Midbrain (tissue), 1 donor: ENCODE measurements around the gene CACNA2D1.
"Not testable (repeated sequence)": the region's sequence is repeated elsewhere in the genome, so short reads cannot be mapped to it uniquely, and the experiment has no call there.

Experiments
- DNase-seq: peaks from one replicate; lab custom pipeline; 2025; lab: John Stamatoyannopoulos, UW

Gene CACNA2D1

DNA sequence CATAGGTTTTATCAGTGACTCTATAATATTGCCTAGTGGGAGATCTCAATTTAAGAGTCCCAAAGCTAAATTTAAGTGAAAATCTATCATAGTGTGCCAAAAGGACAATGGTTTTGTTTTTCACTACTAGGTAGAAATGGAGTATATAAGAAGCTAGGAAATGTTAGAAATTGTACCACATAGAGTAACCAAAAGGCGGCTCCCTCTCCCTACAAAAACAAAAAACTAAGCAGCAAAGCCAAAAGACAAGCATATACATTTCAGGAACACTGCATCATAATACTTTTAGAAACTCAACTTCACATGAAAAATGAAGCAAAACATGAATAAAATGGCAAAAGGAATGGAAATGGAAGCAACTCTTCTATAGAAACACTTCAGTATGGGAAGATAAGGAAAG lies 271.6 kb downstream of the CACNA2D1 start:
- no peak for DNase-seq

GRCh38 chr7:82167558-82168314 lies 275.8 kb downstream of the CACNA2D1 start:
- no peak for DNase-seq

- peak; percentile 66 for DNase-seq
Measured at GRCh38 chr7:82166260-82167015, 277.1 kb downstream of the CACNA2D1 start.

DNA sequence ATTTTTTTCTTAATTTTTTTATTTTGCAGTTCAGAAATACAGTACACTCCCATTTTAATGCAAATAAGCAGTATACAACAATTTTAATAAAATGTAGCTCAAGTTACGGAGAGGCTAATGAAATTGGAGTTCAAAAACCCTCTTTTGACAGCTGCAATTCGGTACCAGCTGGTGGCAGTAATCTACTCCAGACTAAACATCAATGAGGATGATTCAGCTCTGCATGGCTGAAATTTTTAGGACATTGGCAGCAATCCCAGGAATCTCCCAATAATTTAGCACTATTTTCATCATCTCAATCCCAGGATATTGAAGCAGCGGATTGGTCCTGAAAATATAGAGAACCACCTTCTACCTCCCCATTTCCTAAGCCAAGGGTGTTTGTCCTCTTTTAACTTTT lies 278.8 kb downstream of the CACNA2D1 start:
- DNase-seq = peak; percentile 66

- no peak for DNase-seq
Measured at GRCh38 chr7:82164410-82164809, 279.2 kb downstream of the CACNA2D1 start.

DNA sequence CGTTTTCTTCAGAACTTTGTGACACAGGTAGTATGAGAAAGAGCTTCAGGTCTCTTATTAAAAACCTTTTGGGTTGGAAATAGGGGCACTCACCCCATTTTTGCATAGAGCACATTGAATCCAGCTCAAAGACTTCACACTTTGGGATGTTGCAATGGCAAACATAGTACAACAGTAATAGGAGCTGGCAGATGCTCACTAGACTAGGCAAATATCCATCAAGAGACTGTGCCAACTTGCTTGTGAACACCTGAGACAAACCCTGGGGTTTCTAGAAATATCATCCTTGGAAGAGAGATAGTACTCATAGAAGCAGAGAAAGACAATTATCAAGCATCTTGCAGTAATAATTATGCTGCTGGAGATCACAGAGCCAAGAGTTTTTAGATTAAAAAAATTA lies 280.0 kb downstream of the CACNA2D1 start:
- no peak for DNase-seq

DNA sequence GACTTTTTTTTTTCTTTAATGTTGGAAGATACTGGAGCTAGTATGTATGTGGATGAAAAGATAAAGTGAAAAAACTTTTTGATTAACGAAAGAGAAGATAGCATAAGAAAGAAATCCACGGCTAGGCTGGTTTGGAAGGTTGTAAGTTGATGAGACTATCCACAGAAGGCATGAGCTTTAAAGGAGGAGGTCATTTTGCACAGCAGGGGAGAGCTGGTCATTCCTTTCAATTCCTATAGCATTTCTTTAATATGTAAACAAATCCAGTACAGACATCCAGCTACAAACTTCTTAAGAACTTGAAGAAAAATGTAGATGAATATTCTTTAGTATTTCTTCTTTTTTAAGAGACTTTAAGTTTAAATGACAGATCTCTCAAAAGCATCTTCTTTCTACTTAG lies 281.3 kb downstream of the CACNA2D1 start:
- DNase-seq = no peak

GRCh38 chr7:82158327-82158726 lies 285.2 kb downstream of the CACNA2D1 start:
- DNase-seq = no peak

GRCh38 chr7:82156893-82157292 lies 286.7 kb downstream of the CACNA2D1 start:
- no peak for DNase-seq

DNA sequence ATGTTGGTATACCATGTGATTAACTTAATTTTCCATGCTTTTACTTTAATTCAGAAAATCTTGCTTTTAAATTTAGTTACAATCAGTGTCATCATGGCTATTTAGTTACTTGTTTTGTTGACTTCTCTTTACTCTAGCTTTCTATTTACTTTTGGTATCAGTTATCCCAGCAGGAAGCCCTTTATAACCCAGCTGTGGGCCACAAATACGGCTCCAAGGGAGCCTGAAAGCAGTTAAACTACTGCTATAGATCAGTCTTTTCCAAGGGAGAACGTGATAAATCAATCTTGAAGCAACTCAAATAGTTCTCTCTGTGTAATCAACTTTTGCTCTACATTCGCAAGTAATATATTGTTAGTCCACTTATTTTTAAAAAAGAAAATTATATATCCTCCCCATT lies 287.4 kb downstream of the CACNA2D1 start:
- no peak for DNase-seq

- DNase-seq = no peak
Measured at GRCh38 chr7:82154728-82155127, 288.8 kb downstream of the CACNA2D1 start.

GRCh38 chr7:82153776-82154175 lies 289.8 kb downstream of the CACNA2D1 start:
- no peak for DNase-seq

DNA sequence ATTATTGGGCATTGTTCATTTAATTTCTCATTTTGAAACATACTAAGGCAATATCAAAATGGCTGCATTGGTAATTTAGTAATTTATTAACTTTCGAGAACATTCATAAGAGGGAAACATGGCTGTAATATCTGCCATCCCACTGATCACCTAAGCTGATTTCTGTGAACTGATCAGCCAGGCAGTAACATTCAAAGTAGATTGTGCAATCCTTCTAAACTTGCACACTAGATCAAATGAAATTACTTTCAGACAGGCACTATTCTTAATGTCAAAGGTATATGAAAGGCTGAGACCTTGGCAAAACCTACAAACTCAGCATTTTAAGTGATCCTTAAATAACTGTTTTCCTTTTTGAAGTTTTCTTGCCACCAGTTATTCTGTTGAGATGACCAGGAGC lies 290.7 kb downstream of the CACNA2D1 start:
- DNase-seq = no peak

DNA sequence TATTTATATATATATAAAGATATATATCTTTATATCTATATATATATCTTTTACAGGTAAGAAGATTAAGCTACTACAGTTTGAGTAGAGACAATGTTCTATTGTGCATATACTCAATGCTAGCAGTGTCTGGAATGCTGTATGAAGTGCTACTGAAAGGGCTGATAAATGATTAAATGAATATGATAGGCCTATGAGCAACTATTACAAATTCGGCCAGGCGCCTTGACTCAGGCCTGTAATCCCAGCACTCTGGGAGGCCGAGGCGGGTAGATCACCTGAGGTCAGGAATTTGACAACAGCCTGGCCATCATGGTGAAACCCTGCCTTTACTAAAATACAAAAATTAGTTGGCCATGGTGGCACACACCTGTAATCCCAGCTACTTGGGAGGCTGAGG lies 297.1 kb downstream of the CACNA2D1 start:
- DNase-seq = no peak

DNA sequence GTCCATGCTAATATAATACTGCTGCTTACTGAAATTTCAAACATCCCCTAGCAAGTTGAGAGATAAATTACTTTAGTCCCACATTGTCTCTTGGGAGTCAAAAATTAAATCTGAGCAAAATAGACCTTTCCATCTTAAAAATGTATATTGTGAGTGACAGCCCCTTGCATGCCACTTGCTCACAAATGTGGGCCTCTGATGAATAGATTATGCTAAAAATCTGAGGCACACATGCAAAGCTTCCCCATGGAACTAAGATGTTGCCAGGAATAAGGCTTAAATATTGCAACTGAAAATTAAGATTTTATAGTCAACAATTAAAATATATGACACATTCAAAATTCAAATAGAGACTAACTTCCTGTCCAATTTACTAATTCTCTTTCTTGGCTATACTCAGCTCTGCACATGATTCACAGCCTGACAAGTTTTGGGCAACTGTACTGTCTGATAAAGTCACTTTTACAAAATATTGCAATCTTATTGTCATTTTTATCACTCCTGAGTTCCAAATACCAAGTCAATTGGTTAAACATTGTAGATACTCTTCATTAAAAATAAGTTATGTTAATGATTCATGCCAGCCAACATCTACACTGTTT lies 301.2 kb downstream of the CACNA2D1 start:
- DNase-seq = no peak

DNA sequence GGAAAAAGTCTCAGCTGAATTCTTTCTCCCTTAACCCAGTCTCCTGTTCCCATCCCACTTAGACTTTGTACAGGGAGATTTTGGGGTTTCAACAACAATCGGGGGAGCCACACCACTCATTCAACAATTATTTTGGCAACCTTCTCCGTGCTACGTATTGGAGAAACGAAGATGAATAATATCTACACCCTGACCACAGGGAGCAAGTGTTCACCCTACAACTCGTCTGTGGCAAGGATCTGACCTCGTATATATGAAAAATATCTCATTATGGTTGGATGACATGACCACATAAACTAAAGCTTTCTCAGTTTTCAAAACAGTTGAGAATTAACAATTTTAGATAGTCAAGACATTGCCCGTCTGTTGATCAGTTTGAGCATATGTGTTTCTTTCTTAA lies 302.1 kb downstream of the CACNA2D1 start:
- DNase-seq = no peak

- not testable (repeated sequence) for DNase-seq
Measured at GRCh38 chr7:82140608-82141007, 303.0 kb downstream of the CACNA2D1 start.

GRCh38 chr7:82131215-82131614 lies 312.4 kb downstream of the CACNA2D1 start:
- DNase-seq = no peak

- DNase-seq = no peak
Measured at GRCh38 chr7:82129091-82129490, 314.5 kb downstream of the CACNA2D1 start.

DNA sequence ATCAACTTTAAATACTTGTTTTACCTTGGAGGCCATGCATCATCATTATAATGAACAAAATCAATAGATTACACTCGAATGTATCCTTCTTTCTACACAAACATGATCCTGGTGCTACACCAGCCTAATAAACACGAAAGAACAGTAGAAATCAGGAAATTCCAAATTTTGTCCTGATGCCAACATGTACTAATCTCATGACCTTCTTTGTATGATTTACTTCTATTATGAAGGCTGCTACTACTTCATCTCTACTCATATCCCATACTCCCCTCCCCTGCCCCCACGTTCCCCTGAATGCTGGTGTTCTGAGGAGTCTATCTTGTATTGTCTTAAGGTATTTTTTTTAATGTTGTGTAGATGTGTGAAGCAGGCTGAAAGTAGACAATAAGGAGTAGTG lies 315.0 kb downstream of the CACNA2D1 start:
- DNase-seq = no peak

DNA sequence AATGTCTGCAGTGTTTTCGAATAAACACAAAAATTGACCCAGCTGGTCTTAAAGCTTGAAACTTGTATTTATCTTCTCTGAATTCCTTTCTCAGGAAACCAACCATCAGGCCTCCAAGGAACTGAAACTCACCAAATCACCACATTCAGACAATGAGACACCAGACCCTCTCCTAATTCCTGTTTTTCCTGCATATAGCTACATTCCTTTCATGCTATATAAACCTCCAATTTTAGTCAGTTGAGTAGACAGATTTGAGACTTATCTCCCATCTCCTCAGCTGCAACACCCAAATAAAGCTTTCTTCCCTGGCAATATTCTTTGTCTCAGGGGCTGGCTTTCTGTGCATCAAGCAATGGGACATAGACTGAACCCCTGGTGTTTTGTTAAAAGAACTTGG lies 317.0 kb downstream of the CACNA2D1 start:
- no peak for DNase-seq

- no peak for DNase-seq
Measured at GRCh38 chr7:82124445-82124844, 319.1 kb downstream of the CACNA2D1 start.

GRCh38 chr7:82122275-82122674 lies 321.3 kb downstream of the CACNA2D1 start:
- DNase-seq = no peak
